ENCODE data around the gene RAB36. TPM values are rescaled to one million over a fixed set of nuclear protein-coding genes. Genes with fewer than 3 reads are reported as not detected.

The RAB36 gene
- total RNA-seq, 2 experiments from 2014 or later: 0.20 to 0.22 TPM

- POLR2A ChIA-PET: interaction anchor here (1.0 kb wide), 1 partner anchor 12 kb away, joined by 3 read pairs; no protein-coding TSS in a partner anchor
- Mint-ChIP-seq H3K4me1 (ENCODE audit: low read depth) (peaks cover 20% of the 10 kb centered on the region), H3K27ac (no peak overlapping the region), H3K27me3 (no peaks in the 10 kb centered on the region), H3K9me3 (no peaks in the 10 kb centered on the region), H3K4me3 (no peak overlapping the region), H3K36me3 (ENCODE audit: low read depth) (peaks cover 7% of the 10 kb centered on the region)
- CTCF ChIA-PET: interaction anchor here (2.0 kb wide), 1 partner anchor 77 kb away, joined by 5 read pairs; no protein-coding TSS in a partner anchor
- intact Hi-C loops (cut with micrococcal nuclease): no loop called here
- DNase-seq (no peak), ATAC-seq (no peak)
- no peak for TF ChIP-seq CTCF (IDR thresholded peaks at IDR 0.05)
Observed at GRCh38 chr22:23204541-23205157, 59.4 kb downstream of the RAB36 start.

- intact Hi-C loops (cut with micrococcal nuclease): no loop called here
- TF ChIP-seq CTCF (IDR thresholded peaks at IDR 0.05): no peak
- H3K36me3 Mint-ChIP-seq (ENCODE audit: low read depth): peaks cover 7% of the 10 kb centered on the region
- H3K27ac Mint-ChIP-seq: no peak overlapping the region
- ChIA-PET POLR2A (interaction anchor here (0.9 to 1.8 kb wide), 3 partner anchors 8 to 13 kb away, joined by 3 to 5 read pairs (median 4); no protein-coding TSS in a partner anchor), CTCF (interaction anchor here (0.6 to 1.6 kb wide), 2 partner anchors 14 to 50 kb away, joined by 3 to 4 read pairs; no protein-coding TSS in a partner anchor)
- ATAC-seq: no peak
- DNase-seq: peak; percentile 40
- H3K27me3 Mint-ChIP-seq: no peaks in the 10 kb centered on the region
- H3K4me3 Mint-ChIP-seq: no peak overlapping the region
- H3K4me1 Mint-ChIP-seq (ENCODE audit: low read depth): peaks cover 19% of the 10 kb centered on the region
- no peaks in the 10 kb centered on the region for H3K9me3 Mint-ChIP-seq
Observed at GRCh38 chr22:23205339-23206049, 60.2 kb downstream of the RAB36 start.

GRCh38 chr22:23206915-23207314, 61.6 kb downstream of the RAB36 start:
- no peak for DNase-seq
- no peak overlapping the region for H3K27ac Mint-ChIP-seq
- ChIA-PET POLR2A (interaction anchor here (1.8 kb wide), 1 partner anchor 10 kb away, joined by 5 read pairs; no protein-coding TSS in a partner anchor), CTCF (interaction anchor here (1.0 to 1.6 kb wide), 3 partner anchors 12 to 75 kb away, joined by 3 to 5 read pairs (median 4); no protein-coding TSS in a partner anchor)
- no peaks in the 10 kb centered on the region for H3K27me3 Mint-ChIP-seq
- H3K4me1 Mint-ChIP-seq (ENCODE audit: low read depth): peaks cover 18% of the 10 kb centered on the region
- no peak for ATAC-seq
- H3K36me3 Mint-ChIP-seq (ENCODE audit: low read depth): peaks cover 7% of the 10 kb centered on the region
- H3K4me3 Mint-ChIP-seq: no peak overlapping the region
- no peak for TF ChIP-seq CTCF (IDR thresholded peaks at IDR 0.05)
- H3K9me3 Mint-ChIP-seq: no peaks in the 10 kb centered on the region
- intact Hi-C loops (cut with micrococcal nuclease): no loop called here

GRCh38 chr22:23207729-23208393, 62.6 kb downstream of the RAB36 start:
- Mint-ChIP-seq H3K4me3 (no peak overlapping the region), H3K27ac (no peak overlapping the region), H3K27me3 (no peaks in the 10 kb centered on the region), H3K36me3 (ENCODE audit: low read depth) (peaks cover 7% of the 10 kb centered on the region), H3K9me3 (no peaks in the 10 kb centered on the region), H3K4me1 (ENCODE audit: low read depth) (peaks cover 16% of the 10 kb centered on the region)
- ChIA-PET POLR2A (no interaction called here), CTCF (interaction anchor here (1.0 to 1.6 kb wide), 3 partner anchors 11 to 74 kb away, joined by 3 to 5 read pairs (median 4); no protein-coding TSS in a partner anchor)
- intact Hi-C loops (cut with micrococcal nuclease): no loop called here
- no peak for TF ChIP-seq CTCF (IDR thresholded peaks at IDR 0.05)
- DNase-seq: no peak
- no peak for ATAC-seq

Measured in activated CD8-positive, alpha-beta T cell treated with anti-CD3 and anti-CD28 coated beads for 36 hours (primary cell).